Immature natural killer cell (primary cell): Measurements from ENCODE around the gene CAP2. TPM values are rescaled to one million over a fixed set of nuclear protein-coding genes. Genes with fewer than 3 reads are reported as not detected.

Experiments
- DNase-seq, 3 donors: peaks; one replicate each; pipeline ENCODE4 v3.0.0; 2022; ENCODE audit warnings: mixed read lengths in 1 of 3
- H3K27ac Mint-ChIP-seq, 6 donors: one replicate each; pipeline ENCODE4 v1.8.0; 2020; ENCODE audit warnings: mixed read lengths in 6 of 6, mild to moderate bottlenecking in 5 of 6, inconsistent platforms in 4 of 6, moderate library complexity in 3 of 6
- H3K27me3 Mint-ChIP-seq, 3 donors: one replicate each; pipeline ENCODE4 v1.8.0; 2020 to 2021; ENCODE audit warnings: low read depth in 3 of 3, mild to moderate bottlenecking in 3 of 3, mixed read lengths in 3 of 3, moderate library complexity in 3 of 3, inconsistent platforms in 1 of 3
- H3K36me3 Mint-ChIP-seq, 3 donors: one replicate each; pipeline ENCODE4 v1.8.0; 2020; ENCODE audit warnings: mixed read lengths in 3 of 3, inconsistent platforms in 2 of 3, mild to moderate bottlenecking in 2 of 3
- H3K4me1 Mint-ChIP-seq, 2 donors: one replicate each; pipeline ENCODE4 v1.8.0; 2020; ENCODE audit warnings: inconsistent platforms in 2 of 2, mild to moderate bottlenecking in 2 of 2, mixed read lengths in 2 of 2, moderate library complexity in 1 of 2
- H3K4me3 Mint-ChIP-seq, 5 donors: one replicate each; pipeline ENCODE4 v1.8.0; 2020; ENCODE audit warnings: mild to moderate bottlenecking in 5 of 5, mixed read lengths in 5 of 5, inconsistent platforms in 3 of 5, moderate library complexity in 3 of 5
- H3K9me3 Mint-ChIP-seq, 6 donors: one replicate each; pipeline ENCODE4 v1.8.0; 2020; ENCODE audit warnings: mild to moderate bottlenecking in 6 of 6, mixed read lengths in 6 of 6, inconsistent platforms in 4 of 6, moderate library complexity in 3 of 6
- polyA plus RNA-seq, 3 donors: library from polyadenylated mRNA; unstranded; fragments of 300-500 nt; fragmentation: Illumina TruSeq; gene quantifications; one replicate each; pipeline ENCODE4 v1.2.3, GENCODE V29; 2021

The CAP2 gene, protein sequence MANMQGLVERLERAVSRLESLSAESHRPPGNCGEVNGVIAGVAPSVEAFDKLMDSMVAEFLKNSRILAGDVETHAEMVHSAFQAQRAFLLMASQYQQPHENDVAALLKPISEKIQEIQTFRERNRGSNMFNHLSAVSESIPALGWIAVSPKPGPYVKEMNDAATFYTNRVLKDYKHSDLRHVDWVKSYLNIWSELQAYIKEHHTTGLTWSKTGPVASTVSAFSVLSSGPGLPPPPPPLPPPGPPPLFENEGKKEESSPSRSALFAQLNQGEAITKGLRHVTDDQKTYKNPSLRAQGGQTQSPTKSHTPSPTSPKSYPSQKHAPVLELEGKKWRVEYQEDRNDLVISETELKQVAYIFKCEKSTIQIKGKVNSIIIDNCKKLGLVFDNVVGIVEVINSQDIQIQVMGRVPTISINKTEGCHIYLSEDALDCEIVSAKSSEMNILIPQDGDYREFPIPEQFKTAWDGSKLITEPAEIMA
- polyA plus RNA-seq = not detected

DNA sequence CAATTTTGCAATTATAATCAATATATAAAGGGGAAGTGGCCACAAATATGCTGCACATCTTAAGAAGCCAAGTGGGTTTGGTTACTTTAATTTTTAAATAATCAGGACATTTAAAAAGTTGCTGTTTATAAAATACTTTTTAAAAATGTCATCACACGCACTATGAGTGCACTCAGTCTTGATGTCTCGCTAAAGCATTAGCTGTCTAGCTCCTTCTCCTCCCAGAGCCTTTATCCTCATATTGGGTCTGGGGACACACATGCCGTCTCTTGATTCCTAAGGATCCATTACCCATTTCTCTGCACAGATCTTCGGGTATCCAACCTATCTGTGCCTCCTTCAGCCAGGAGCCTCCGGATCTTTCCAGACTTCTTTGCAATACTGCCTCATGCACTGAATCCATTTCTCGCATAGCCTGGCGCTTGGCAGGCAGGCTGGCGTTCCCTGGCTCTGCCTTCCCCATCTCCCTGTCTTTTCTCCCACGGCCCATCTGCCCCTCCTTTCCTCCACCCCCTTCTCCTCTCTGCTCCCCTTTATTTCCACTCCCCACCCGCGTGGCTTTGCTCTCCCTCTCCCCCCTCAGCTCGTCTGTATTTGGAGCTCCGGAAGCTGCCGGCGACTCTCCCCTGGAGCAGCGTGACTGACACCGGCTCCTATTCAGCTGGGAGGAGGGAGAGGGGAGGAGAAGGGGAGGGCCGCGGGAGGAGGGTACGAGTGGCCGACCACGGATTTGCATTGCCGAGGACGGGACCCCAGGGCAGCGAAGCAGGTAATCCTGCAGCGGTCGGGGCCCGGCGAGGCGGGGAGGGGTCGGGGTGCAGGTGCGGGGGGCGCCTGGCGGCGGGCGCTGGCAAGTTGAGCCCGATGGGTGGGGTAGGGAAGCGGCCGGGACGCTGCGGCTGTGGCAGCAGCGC is at the start of gene CAP2:
TSS of gene CAP2 (plus strand) at position 618 of the 914 bp plus-strand sequence. CDS start 27,961 bp downstream, outside the sequence.
- no peak within 1 kb of the TSS for H3K27ac Mint-ChIP-seq
- DNase-seq = no peak
- peak within 1 kb of the TSS; percentile 35 to 73 (median 50) for H3K4me3 Mint-ChIP-seq
- H3K27me3 Mint-ChIP-seq = peaks cover 19 to 24% (median 23%) of the 10 kb centered on the region in 3 donors
- peaks cover 0 to 2% (median 0%) of the 10 kb centered on the region in 6 donors for H3K9me3 Mint-ChIP-seq
- H3K4me1 Mint-ChIP-seq = peaks cover 6 to 7% of the 10 kb centered on the region in 2 donors
- H3K36me3 Mint-ChIP-seq = no peaks in the 10 kb centered on the region

GRCh38 chr6:17347012-17347411 is 46.4 kb upstream of the CAP2 start:
- Mint-ChIP-seq H3K27ac (no peak overlapping the region), H3K4me3 (no peak overlapping the region), H3K27me3 (peaks cover 0 to 3% (median 0%) of the 10 kb centered on the region in 3 donors), H3K36me3 (no peaks in the 10 kb centered on the region), H3K9me3 (peaks cover 0 to 3% (median 0%) of the 10 kb centered on the region in 6 donors), H3K4me1 (no peaks in the 10 kb centered on the region)
- no peak for DNase-seq

DNA sequence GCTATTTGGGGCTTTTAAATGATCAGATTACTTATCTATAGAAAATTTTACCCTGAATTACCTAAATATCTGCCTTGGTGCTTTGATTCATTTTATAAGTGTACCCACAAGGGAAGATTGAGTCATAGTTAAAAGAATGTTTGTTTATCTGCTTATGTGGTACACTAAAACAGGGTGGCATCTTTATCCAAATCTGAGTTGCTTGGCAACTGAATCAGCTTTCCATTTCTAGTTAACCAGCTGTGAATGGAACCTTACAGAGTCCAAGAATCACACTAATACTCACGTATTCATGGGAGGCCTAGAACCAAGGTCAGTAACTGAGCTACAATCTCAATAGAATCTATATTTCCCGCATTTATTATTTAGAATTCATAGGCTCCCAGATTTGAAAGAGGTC is 44.0 kb upstream of the CAP2 start:
- Mint-ChIP-seq H3K27me3 (peaks cover 0 to 5% (median 2%) of the 10 kb centered on the region in 3 donors), H3K9me3 (peaks cover 0 to 3% (median 0%) of the 10 kb centered on the region in 6 donors), H3K4me1 (no peaks in the 10 kb centered on the region), H3K36me3 (no peaks in the 10 kb centered on the region), H3K27ac (no peak overlapping the region), H3K4me3 (no peak overlapping the region)
- no peak for DNase-seq

DNA sequence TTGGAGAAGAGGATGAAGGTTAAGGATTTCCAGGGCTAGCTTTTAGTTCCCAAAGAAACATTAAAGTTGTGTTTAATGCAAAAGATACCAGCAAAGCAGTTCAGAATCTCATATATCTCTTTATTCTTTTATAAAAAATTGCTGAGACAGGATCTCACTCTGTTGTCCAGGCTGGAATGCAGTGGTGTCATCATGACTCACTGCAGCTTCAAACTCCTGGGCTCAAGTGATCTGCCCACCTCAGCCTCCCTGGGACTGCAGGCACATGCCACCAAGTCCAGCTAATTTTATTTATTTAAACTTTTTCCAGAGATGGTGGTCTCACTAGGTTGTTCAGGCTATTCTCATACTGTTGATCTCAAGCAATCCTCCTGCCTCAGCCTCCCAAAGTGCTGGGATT is 41.1 kb upstream of the CAP2 start:
- Mint-ChIP-seq H3K27me3 (peaks cover 0 to 5% (median 2%) of the 10 kb centered on the region in 3 donors), H3K9me3 (no peaks in the 10 kb centered on the region), H3K36me3 (no peaks in the 10 kb centered on the region), H3K4me3 (no peak overlapping the region), H3K27ac (no peak overlapping the region), H3K4me1 (no peaks in the 10 kb centered on the region)
- no peak for DNase-seq

GRCh38 chr6:17353440-17354175 is 39.8 kb upstream of the CAP2 start:
- Mint-ChIP-seq H3K4me3 (no peak overlapping the region), H3K4me1 (no peaks in the 10 kb centered on the region), H3K27ac (no peak overlapping the region), H3K27me3 (peaks cover 1 to 9% (median 5%) of the 10 kb centered on the region in 3 donors), H3K9me3 (no peaks in the 10 kb centered on the region), H3K36me3 (no peaks in the 10 kb centered on the region)
- DNase-seq = no peak

- H3K27ac Mint-ChIP-seq = no peak overlapping the region
- DNase-seq = no peak
- peaks cover 2 to 7% (median 5%) of the 10 kb centered on the region in 3 donors for H3K27me3 Mint-ChIP-seq
- no peaks in the 10 kb centered on the region for H3K4me1 Mint-ChIP-seq
- H3K9me3 Mint-ChIP-seq = no peaks in the 10 kb centered on the region
- H3K36me3 Mint-ChIP-seq = no peaks in the 10 kb centered on the region
- H3K4me3 Mint-ChIP-seq = no peak overlapping the region
Observed at GRCh38 chr6:17354700-17355403, 38.5 kb upstream of the CAP2 start.

DNA sequence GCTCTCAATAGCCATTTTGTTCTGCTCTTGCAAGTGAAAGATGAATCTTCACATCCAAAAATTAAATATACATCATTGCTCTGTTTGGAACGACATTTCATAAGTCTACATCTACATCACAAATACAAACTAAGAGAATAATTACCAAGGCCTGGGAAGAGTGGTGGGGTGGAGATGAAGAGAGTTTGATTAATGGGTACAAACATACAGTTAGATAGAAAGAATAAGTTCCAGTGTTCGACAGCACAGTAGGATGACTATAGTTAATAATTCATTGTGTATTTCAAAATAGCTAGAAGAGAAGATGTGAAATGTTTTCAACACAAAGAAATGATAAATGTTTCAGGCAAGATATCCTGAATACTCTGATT is 38.0 kb upstream of the CAP2 start:
- no peak for DNase-seq
- Mint-ChIP-seq H3K9me3 (no peaks in the 10 kb centered on the region), H3K27me3 (peaks cover 2 to 7% (median 5%) of the 10 kb centered on the region in 3 donors), H3K4me1 (no peaks in the 10 kb centered on the region), H3K4me3 (no peak overlapping the region), H3K27ac (no peak overlapping the region), H3K36me3 (no peaks in the 10 kb centered on the region)

GRCh38 chr6:17358515-17358914 is 34.9 kb upstream of the CAP2 start:
- Mint-ChIP-seq H3K9me3 (no peaks in the 10 kb centered on the region), H3K36me3 (no peaks in the 10 kb centered on the region), H3K27me3 (peaks cover 2 to 9% (median 4%) of the 10 kb centered on the region in 3 donors), H3K27ac (no peak overlapping the region), H3K4me1 (no peaks in the 10 kb centered on the region), H3K4me3 (no peak overlapping the region)
- DNase-seq = no peak

- no peak overlapping the region for H3K27ac Mint-ChIP-seq
Observed at GRCh38 chr6:17360564-17360963, 32.8 kb upstream of the CAP2 start.

GRCh38 chr6:17361013-17361412 is 32.4 kb upstream of the CAP2 start:
- Mint-ChIP-seq H3K4me1 (no peaks in the 10 kb centered on the region), H3K9me3 (no peaks in the 10 kb centered on the region), H3K4me3 (no peak overlapping the region), H3K27me3 (peaks cover 0 to 10% (median 2%) of the 10 kb centered on the region in 3 donors), H3K36me3 (no peaks in the 10 kb centered on the region), H3K27ac (no peak overlapping the region)
- DNase-seq = no peak

More at GRCh38 chr6:17360564-17360963, 32.8 kb upstream of the CAP2 start:
- Mint-ChIP-seq H3K27me3 (peaks cover 0 to 9% (median 2%) of the 10 kb centered on the region in 3 donors), H3K36me3 (no peaks in the 10 kb centered on the region), H3K9me3 (no peaks in the 10 kb centered on the region), H3K4me3 (no peak overlapping the region), H3K4me1 (no peaks in the 10 kb centered on the region)
- no peak for DNase-seq

- Mint-ChIP-seq H3K27ac (no peak overlapping the region), H3K36me3 (peaks cover 0 to 4% (median 4%) of the 10 kb centered on the region in 3 donors), H3K4me1 (no peaks in the 10 kb centered on the region)
Observed at GRCh38 chr6:17365961-17366360, 27.4 kb upstream of the CAP2 start.

DNA sequence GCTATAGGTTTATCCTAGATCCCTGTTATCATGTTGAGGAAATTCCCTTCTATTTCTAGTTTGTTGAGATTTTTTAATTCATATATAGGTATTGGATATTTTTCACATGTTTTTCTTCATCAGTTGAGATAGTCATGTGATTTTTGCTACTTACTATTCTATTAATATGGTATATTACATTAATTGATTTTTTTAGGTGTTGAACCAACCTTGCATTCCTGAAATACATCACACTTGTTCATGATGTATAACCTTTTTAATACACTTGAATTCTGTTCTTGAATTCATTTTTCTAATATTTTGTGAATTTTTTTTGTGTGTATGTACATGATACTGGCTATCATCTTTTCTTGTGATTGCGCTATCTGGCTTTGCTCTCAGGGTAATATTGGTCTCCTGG is 25.5 kb upstream of the CAP2 start:
- Mint-ChIP-seq H3K4me3 (no peak overlapping the region), H3K4me1 (no peaks in the 10 kb centered on the region), H3K27ac (no peak overlapping the region), H3K36me3 (peaks cover 0 to 4% (median 4%) of the 10 kb centered on the region in 3 donors), H3K9me3 (peaks cover 0 to 17% (median 13%) of the 10 kb centered on the region in 6 donors), H3K27me3 (peaks cover 2 to 3% (median 2%) of the 10 kb centered on the region in 3 donors)
- no peak for DNase-seq

More at GRCh38 chr6:17365961-17366360, 27.4 kb upstream of the CAP2 start:
- H3K9me3 Mint-ChIP-seq = peaks cover 0 to 15% (median 13%) of the 10 kb centered on the region in 6 donors
- H3K27me3 Mint-ChIP-seq = peaks cover 0 to 3% (median 2%) of the 10 kb centered on the region in 3 donors
- DNase-seq = no peak
- no peak overlapping the region for H3K4me3 Mint-ChIP-seq
